Activated B cell treated with CpG ODN at 0.5 μM for 24 hours (primary cell): ENCODE measurements around the gene PLA2G12A. TPM values are rescaled to one million over a fixed set of nuclear protein-coding genes. Genes with fewer than 3 reads are reported as not detected.

Source experiments
- ATAC-seq: fragments of 200-7000 bp; cut with Tn5 transposase; one replicate; pipeline ENCODE4 v1.10.0; 2021; ENCODE audit warnings: low read depth, mild to moderate bottlenecking, moderate library complexity
- CTCF ChIA-PET: fragments of 350-600 bp; sonication (Branson Sonifier 250); formaldehyde crosslinking; loops from one replicate; lab custom pipeline; 2021; ENCODE audit warnings: antibody characterized with exemption; lab: Charles Lee
- POLR2A ChIA-PET: fragments of 350-600 bp; sonication (Branson Sonifier 250); formaldehyde crosslinking; loops from one replicate; lab custom pipeline; 2021; ENCODE audit warnings: antibody characterized with exemption; lab: Charles Lee
- DNase-seq: peaks from one replicate; pipeline ENCODE4 v3.0.0; 2022
- H3K27ac Mint-ChIP-seq: one replicate; pipeline ENCODE4 v1.8.0; 2020; ENCODE audit warnings: mixed read lengths
- H3K27me3 Mint-ChIP-seq: one replicate; pipeline ENCODE4 v1.8.0; 2021; ENCODE audit warnings: mixed read lengths
- H3K36me3 Mint-ChIP-seq: one replicate; pipeline ENCODE4 v1.8.0; 2021; ENCODE audit warnings: low read depth, mixed read lengths
- H3K4me1 Mint-ChIP-seq: one replicate; pipeline ENCODE4 v1.8.0; 2021; ENCODE audit warnings: mixed read lengths
- H3K4me3 Mint-ChIP-seq: one replicate; pipeline ENCODE4 v1.8.0; 2020; ENCODE audit warnings: mild to moderate bottlenecking, mixed read lengths
- H3K9me3 Mint-ChIP-seq: one replicate; pipeline ENCODE4 v1.8.0; 2020; ENCODE audit warnings: mixed read lengths
- intact Hi-C: fragments of 100-400 bp; cut with micrococcal nuclease; formaldehyde crosslinking; loops from one replicate; pipeline ENCODE4 v1.15.1; 2024
- total RNA-seq: library from RNA; stranded (reverse); gene quantifications from 2 replicates; pipeline ENCODE4 v1.2.3, GENCODE V29; 2022
- TF ChIP-seq, protein P1 (sequence below): fragments of 200-600 bp; IDR thresholded peaks from one replicate; pipeline ENCODE4 v1.8.0; 2022; ENCODE audit warnings: antibody characterized with exemption, mild to moderate bottlenecking

Gene PLA2G12A
- total RNA-seq, 1 donor from 2014 or later: 9.6 TPM

DNA sequence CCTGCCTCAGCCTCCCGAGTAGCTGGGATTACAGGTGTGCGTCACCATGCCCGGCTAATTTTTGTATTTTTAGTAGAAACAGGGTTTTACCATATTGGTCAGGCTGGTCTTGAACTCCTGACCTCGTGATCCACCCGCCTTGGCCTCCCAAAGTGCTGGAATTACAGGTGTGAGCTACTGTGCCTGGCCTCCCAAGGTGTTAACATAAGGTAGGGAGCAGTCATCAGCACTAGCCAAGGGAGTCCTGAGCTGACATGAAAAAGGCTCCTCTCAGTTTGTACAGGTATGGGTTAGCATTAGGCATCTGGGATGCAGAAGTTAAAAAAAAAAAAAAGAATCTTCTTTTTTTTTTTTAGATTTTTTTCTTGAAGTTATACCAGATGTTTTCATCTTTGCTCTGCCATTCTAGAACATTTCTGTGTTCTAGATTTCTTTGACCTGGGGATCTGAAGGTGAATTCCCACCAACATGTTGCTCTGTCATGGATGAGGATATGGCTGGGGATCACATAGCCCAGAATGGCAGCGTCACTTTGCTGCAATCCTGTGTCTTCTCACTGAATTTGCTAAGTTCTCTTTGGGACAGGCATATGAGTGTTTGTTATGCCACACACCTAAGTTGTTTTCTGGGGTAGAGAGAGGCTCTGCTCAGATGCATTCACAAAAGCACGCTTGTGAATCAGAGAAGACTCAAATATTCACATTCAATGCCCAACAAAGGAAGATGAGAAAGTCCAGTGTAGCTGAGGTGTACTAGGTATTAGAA, 24.4 kb upstream of the PLA2G12A start:
- CTCF ChIA-PET: no interaction called here
- ATAC-seq (no peak), DNase-seq (no peak)
- no peak overlapping the region for H3K27ac Mint-ChIP-seq
- H3K4me3 Mint-ChIP-seq: no peak overlapping the region
- TF ChIP-seq, protein P1, sequence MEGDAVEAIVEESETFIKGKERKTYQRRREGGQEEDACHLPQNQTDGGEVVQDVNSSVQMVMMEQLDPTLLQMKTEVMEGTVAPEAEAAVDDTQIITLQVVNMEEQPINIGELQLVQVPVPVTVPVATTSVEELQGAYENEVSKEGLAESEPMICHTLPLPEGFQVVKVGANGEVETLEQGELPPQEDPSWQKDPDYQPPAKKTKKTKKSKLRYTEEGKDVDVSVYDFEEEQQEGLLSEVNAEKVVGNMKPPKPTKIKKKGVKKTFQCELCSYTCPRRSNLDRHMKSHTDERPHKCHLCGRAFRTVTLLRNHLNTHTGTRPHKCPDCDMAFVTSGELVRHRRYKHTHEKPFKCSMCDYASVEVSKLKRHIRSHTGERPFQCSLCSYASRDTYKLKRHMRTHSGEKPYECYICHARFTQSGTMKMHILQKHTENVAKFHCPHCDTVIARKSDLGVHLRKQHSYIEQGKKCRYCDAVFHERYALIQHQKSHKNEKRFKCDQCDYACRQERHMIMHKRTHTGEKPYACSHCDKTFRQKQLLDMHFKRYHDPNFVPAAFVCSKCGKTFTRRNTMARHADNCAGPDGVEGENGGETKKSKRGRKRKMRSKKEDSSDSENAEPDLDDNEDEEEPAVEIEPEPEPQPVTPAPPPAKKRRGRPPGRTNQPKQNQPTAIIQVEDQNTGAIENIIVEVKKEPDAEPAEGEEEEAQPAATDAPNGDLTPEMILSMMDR: no peak
- H3K36me3 Mint-ChIP-seq: no peaks in the 10 kb centered on the region
- POLR2A ChIA-PET: no interaction called here
- no peaks in the 10 kb centered on the region for H3K9me3 Mint-ChIP-seq
- H3K27me3 Mint-ChIP-seq: peaks cover 7% of the 10 kb centered on the region
- no peaks in the 10 kb centered on the region for H3K4me1 Mint-ChIP-seq
- intact Hi-C loops: no loop called here

DNA sequence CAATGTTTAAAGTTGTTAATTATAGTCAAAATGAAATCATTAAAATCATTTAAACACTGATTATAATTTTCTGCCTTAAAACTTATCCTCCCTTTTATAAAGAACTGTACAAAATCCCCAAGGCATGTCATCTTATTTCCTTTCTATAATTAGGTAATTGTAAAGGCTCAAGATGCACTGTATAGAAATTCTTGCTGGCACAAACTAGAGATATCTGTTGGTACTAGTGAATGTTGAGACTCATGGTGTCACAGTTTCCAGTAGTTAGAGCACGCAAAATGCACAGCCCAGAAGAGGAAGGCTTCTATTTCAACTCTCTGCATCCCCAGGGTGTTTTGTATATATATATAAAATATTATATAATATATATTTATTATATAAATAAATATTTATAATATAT, 22.7 kb upstream of the PLA2G12A start:
- CTCF ChIA-PET: no interaction called here
- intact Hi-C loops: no loop called here

DNA sequence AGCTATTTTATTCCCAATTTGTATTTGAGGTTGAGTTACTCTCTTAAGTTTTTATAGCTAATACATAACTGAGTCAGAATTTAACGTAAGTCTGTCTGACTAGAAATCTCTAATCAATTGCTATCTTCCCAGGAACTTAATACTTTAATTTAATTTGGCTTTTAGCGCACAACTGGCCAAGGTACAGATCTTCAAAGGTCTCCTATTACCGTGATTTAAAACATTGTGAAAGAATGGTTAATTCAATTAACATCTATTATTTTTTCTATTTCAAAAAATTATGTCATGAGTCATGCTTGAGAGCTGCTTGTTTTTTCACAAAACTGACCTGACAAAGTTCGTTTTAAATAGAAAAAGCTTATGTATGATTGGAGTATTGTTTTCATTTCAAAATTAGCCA, 22.0 kb upstream of the PLA2G12A start:
- ChIA-PET CTCF (no interaction called here), POLR2A (no interaction called here)
- intact Hi-C loops: no loop called here
- peaks cover 7% of the 10 kb centered on the region for H3K27me3 Mint-ChIP-seq
- H3K36me3 Mint-ChIP-seq: no peaks in the 10 kb centered on the region
- no peak overlapping the region for H3K27ac Mint-ChIP-seq
- no peak for DNase-seq
- H3K9me3 Mint-ChIP-seq: no peaks in the 10 kb centered on the region
- no peak for ATAC-seq
- TF ChIP-seq, protein P1: no peak
- H3K4me1 Mint-ChIP-seq: no peaks in the 10 kb centered on the region
- H3K4me3 Mint-ChIP-seq: no peak overlapping the region

More for the DNA sequence above, 22.7 kb upstream of the PLA2G12A start:
- H3K4me3 Mint-ChIP-seq: no peak overlapping the region
- peaks cover 7% of the 10 kb centered on the region for H3K27me3 Mint-ChIP-seq
- ATAC-seq (no peak), DNase-seq (no peak)
- no peaks in the 10 kb centered on the region for H3K36me3 Mint-ChIP-seq
- TF ChIP-seq, protein P1: no peak
- no peak overlapping the region for H3K27ac Mint-ChIP-seq
- POLR2A ChIA-PET: no interaction called here
- no peaks in the 10 kb centered on the region for H3K4me1 Mint-ChIP-seq
- H3K9me3 Mint-ChIP-seq: no peaks in the 10 kb centered on the region

DNA sequence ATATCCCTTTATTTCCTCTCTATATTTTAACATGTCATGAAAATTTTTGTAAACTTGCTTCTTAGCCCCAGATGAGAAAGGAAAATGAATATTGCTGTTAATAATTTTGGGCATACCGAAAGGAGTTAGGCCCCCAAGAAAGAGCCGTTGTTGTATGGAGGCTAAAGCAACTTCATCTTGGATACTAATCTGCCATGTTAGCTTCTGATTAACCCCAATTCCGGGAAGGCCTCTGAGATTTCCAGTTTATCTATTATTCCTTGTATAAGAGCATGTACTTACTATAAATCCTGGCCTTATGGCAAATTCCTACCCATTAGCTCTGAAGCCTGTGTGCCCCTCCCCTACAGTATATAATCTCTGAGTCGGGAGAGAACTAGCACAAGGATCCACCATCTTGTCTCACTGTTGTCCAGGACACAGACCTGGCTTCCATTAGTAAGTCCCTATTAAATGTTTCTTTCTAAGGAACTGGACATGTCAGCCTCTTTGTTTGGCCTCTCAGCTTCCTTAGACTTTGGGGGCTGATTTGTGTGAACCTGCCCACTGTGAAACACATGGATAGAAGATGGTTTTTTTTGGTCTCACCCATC, 20.9 kb upstream of the PLA2G12A start:
- Mint-ChIP-seq H3K4me1 (no peaks in the 10 kb centered on the region), H3K36me3 (no peaks in the 10 kb centered on the region), H3K9me3 (no peaks in the 10 kb centered on the region), H3K27ac (no peak overlapping the region), H3K27me3 (peaks cover 9% of the 10 kb centered on the region), H3K4me3 (no peak overlapping the region)
- POLR2A ChIA-PET: no interaction called here
- CTCF ChIA-PET: no interaction called here
- intact Hi-C loops: no loop called here
- TF ChIP-seq, protein P1: no peak
- DNase-seq (no peak), ATAC-seq (no peak)

DNA sequence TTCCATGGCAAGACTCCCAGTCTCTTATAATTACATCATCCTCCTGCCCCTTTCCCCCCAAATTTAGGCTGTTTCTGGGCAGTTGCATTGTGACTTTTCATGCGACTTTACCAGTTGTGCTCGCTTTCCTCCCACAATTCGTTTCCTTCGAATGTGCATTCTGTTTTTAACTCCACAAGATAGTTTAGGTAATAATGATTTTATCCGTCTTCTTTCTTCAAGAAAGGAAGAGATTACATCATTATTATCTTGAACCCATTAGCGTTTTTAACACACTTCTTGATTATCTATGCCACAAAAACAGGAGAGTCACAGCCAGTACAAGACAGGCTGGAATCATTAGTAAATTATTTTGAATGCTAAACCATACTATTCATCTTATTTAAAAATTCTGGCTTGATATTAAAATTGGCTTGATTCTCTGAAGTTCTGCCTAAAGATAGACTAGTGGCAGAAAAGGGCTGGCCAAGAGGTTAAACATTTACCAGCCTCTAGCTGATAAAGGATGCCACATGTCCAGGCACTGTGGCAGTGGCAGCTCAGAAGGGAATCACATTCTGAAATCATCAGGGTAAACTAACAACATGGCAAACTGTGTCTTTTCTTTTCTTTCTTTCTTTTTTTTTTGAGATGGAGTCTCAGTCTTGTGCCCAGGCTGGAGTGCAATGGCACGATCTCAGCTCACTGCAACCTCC, 19.7 kb upstream of the PLA2G12A start:
- intact Hi-C loops: no loop called here
- Mint-ChIP-seq H3K4me3 (no peak overlapping the region), H3K9me3 (no peaks in the 10 kb centered on the region), H3K27ac (no peak overlapping the region), H3K36me3 (no peaks in the 10 kb centered on the region), H3K27me3 (peaks cover 10% of the 10 kb centered on the region), H3K4me1 (no peaks in the 10 kb centered on the region)
- ATAC-seq (no peak), DNase-seq (no peak)
- TF ChIP-seq, protein P1: no peak
- POLR2A ChIA-PET: no interaction called here
- CTCF ChIA-PET: no interaction called here
